ENCODE data around the gene TSPAN15.

GRCh38 chr10:69554611-69555010 is 103.3 kb downstream of the TSPAN15 start:
- no peak for TF ChIP-seq CTCF (IDR thresholded peaks at IDR 0.05; ENCODE audit: low read depth, low read length, poor library complexity, severe bottlenecking)
- no peak for TF ChIP-seq EZH2phosphoT487 (IDR thresholded peaks at IDR 0.05; ENCODE audit: borderline replicate concordance, low read length)

Measured in DOHH2 (cell line).